Heart right ventricle (tissue), 16 donors: Measurements from ENCODE around the gene LNP1. TPM values are rescaled to one million over a fixed set of nuclear protein-coding genes. Genes with fewer than 3 reads are reported as not detected.

ENCODE experiments used
- ATAC-seq, 8 donors: fragments of 200-7000 bp; cut with Tn5 transposase; one replicate each; pipeline ENCODE4 v1.9.1; 2020; ENCODE audit warnings: mild to moderate bottlenecking in 8 of 8, moderate library complexity in 8 of 8, moderate number of reproducible peaks in 1 of 8
- DNase-seq, 2 donors: peaks; one replicate each; pipeline ENCODE4 v3.0.0-alpha.2; 2020
- H3K27ac ChIP-seq, 10 donors: fragments of 200-600 bp; sonication (generic) in 2 of 10; one replicate each; pipeline versions ENCODE4 v1.5.0 to v1.8.0; 2020 to 2022; ENCODE audit warnings: mild to moderate bottlenecking in 3 of 10
- H3K27me3 ChIP-seq, 7 donors: fragments of 200-600 bp; one replicate each; pipeline ENCODE4 v1.8.0; 2021 to 2022; ENCODE audit warnings: mild to moderate bottlenecking in 2 of 7
- H3K36me3 ChIP-seq, 9 donors: fragments of 200-600 bp; sonication (generic) in 1 of 9; one replicate each; pipeline versions ENCODE4 v1.5.0 to v1.8.0; 2020 to 2022; ENCODE audit warnings: mild to moderate bottlenecking in 2 of 9
- H3K4me1 ChIP-seq, 9 donors: fragments of 200-600 bp; sonication (generic) in 1 of 9; one replicate each; pipeline versions ENCODE4 v1.5.0 to v1.8.0; 2020 to 2022; ENCODE audit warnings: mild to moderate bottlenecking in 4 of 9
- H3K4me3 ChIP-seq, 10 donors: fragments of 200-600 bp; sonication (generic) in 2 of 10; one replicate each; pipeline versions ENCODE4 v1.5.0 to v1.8.0; 2020 to 2022; ENCODE audit warnings: mild to moderate bottlenecking in 7 of 10, moderate library complexity in 2 of 10
- H3K9me3 ChIP-seq, 11 donors: fragments of 200-600 bp in 10 of 11; sonication (generic) in 2 of 11; one replicate each; pipeline versions ENCODE4 v1.5.0 to v1.8.0; 2013 to 2022; ENCODE audit warnings: mild to moderate bottlenecking in 2 of 11, control low read depth in 1 of 11, moderate library complexity in 1 of 11
- WGBS, 2 donors: extraction: QIAGEN DNeasy Blood & Tissue Kit; methylation state at CpG; one replicate each; pipeline ENCODE4 v1.1.7; 2013; ENCODE audit warnings: inconsistent platforms in 1 of 2; 5-methylcytosine and 5-hydroxymethylcytosine counted together
- intact Hi-C, 10 donors: fragments of 100-400 bp; cut with DNase I; formaldehyde crosslinking; loops; one replicate each; pipeline versions ENCODE4 v1.11.1 to v1.14.2; 2022
- polyA plus RNA-seq, 2 donors: library from polyadenylated mRNA; stranded (reverse); fragments of 200-250 nt; gene quantifications; one replicate each; pipeline ENCODE4 v1.2.3, GENCODE V29; 2013
- total RNA-seq, 10 donors: library from RNA; stranded (reverse); fragmentation: NEBNext Ultra II Directional in 3 of 10; extraction: Animal tissue kit (Norgen Biotek cat#: 25700) in 3 of 10; gene quantifications; one replicate each; pipeline versions ENCODE4 v1.2.1 to v1.2.4, GENCODE V29; 2021 to 2023
- TF ChIP-seq, protein P1 (sequence below), 9 donors: fragments of 200-600 bp; sonication (generic) in 2 of 9; IDR thresholded peaks; one replicate each; pipeline versions ENCODE4 v1.5.0 to v1.8.0; 2021 to 2022; ENCODE audit warnings: antibody characterized with exemption in 9 of 9, mild to moderate bottlenecking in 5 of 9, moderate library complexity in 1 of 9
- donor health status: Arrhythmogenic right ventricular cardiomyopathy.
- donor health status: ischemic (EF 13 %, LVEDD 7.1; RV severe dilation, severe dysfunction).
- donor health status: healthy with polysubstance abuse.
- donor health status: DM: no; HTN: yes; CAD: no.
- donor health status: DM: no; HTN: no; CAD: no.
- donor health status: ischemic (EF 25% LVEDD 6.9; RV normal size, moderate dysfunction).
- donor health status: ischemic (EF 25% LVEDD 5.7; RV mildly dilated, moderate dysfunction).
- donor health status: healthy.
- donor health status: DM: yes; HTN: yes; CAD: no.
- donor health status: Ischemic cardiomyopathy.
- donor health status: ischemic (EF 35%, LVEDD 5.7; RV mildly dilated, moderate dysfunction).
- donor health status: nonischemic (EF 11% LVEDD 7.7; RV severe dilation, severe dysfunction).
- donor health status: DM: yes; HTN: yes; CAD: no.
- donor health status: PGD.
- donor health status: ischemic (EF 29% LVEDD 5.4; RV normal size, mild dysfunction).
- donor health status: nonischemic (EF 23%, LVEDD 6.1; RV moderate dilation, normal function).

The LNP1 gene
- total and polyA plus RNA-seq, 12 donors: 1.2 to 5.3 (median 3.8) TPM

DNA sequence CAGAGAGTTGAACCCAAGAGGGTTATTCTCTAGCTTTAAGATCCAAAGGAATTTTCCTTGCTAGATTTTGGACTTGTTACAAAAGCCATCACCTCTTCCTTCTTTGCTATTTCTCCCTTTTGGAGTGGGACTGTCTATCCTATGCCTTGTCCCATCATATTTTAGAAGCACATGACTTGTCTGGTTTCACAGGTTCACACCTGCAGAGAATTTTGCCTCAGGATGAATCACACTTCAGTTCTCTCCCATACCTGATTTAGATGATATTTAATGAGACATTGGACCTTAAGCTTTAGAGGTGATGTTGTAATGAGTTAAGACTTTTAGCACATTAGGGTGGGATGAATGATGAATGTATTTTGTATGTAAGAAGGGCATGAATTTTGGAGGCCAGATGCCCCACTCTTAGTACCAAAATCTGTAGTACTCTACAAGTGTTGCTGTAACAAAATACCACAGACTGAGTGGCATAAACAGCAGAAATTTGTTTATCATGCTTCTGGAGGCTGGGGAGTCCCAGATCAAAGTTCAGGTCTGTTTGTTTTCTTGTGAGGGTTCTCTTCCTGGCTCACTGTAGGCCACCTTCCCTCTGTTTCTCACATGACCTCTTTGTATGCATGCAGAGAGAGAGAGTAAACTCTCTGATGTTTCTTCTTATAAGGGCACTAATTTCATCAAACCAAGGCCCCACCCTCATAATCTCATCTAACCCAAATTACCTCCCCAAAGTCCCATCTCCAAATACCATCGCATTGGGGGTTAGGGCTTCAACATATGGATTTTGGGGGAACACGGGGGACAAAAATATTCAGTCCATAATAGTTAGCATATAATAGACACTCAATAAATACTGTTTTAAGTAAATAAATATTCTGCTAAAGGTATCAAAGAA, 10.0 kb downstream of the LNP1 start:
- intact Hi-C loops: no loop called here
- TF ChIP-seq, protein P1, sequence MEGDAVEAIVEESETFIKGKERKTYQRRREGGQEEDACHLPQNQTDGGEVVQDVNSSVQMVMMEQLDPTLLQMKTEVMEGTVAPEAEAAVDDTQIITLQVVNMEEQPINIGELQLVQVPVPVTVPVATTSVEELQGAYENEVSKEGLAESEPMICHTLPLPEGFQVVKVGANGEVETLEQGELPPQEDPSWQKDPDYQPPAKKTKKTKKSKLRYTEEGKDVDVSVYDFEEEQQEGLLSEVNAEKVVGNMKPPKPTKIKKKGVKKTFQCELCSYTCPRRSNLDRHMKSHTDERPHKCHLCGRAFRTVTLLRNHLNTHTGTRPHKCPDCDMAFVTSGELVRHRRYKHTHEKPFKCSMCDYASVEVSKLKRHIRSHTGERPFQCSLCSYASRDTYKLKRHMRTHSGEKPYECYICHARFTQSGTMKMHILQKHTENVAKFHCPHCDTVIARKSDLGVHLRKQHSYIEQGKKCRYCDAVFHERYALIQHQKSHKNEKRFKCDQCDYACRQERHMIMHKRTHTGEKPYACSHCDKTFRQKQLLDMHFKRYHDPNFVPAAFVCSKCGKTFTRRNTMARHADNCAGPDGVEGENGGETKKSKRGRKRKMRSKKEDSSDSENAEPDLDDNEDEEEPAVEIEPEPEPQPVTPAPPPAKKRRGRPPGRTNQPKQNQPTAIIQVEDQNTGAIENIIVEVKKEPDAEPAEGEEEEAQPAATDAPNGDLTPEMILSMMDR (IDR thresholded peaks at IDR 0.05): no peak
- ATAC-seq (no peak), DNase-seq (no peak)
- Histone ChIP-seq H3K27ac (no peak overlapping the region), H3K4me3 (no peak overlapping the region), H3K27me3 (no peaks in the 10 kb centered on the region), H3K36me3 (no peaks in the 10 kb centered on the region), H3K9me3 (peaks cover 0 to 32% (median 3%) of the 10 kb centered on the region in 11 donors), H3K4me1 (no peaks in the 10 kb centered on the region)
- 97 to 100% methylated on average over 2 of the region's 2 CpGs for WGBS, 2 donors

GRCh38 chr3:100412912-100413590, 11.7 kb downstream of the LNP1 start:
- H3K9me3 ChIP-seq: peaks cover 0 to 16% (median 0%) of the 10 kb centered on the region in 11 donors
- H3K36me3 ChIP-seq: no peaks in the 10 kb centered on the region
- no peaks in the 10 kb centered on the region for H3K27me3 ChIP-seq
- H3K4me3 ChIP-seq: no peak overlapping the region
- TF ChIP-seq, protein P1 (IDR thresholded peaks at IDR 0.05): no peak
- 98 to 99% methylated on average over 4 of the region's 4 CpGs for WGBS, 2 donors
- no peaks in the 10 kb centered on the region for H3K4me1 ChIP-seq
- H3K27ac ChIP-seq: no peak overlapping the region
- DNase-seq (peak in 1 of 2 donors; percentile 28), ATAC-seq (peak in 4 of 8 donors; percentile 39 to 67 (median 60))
- intact Hi-C loops: no loop called here

DNA sequence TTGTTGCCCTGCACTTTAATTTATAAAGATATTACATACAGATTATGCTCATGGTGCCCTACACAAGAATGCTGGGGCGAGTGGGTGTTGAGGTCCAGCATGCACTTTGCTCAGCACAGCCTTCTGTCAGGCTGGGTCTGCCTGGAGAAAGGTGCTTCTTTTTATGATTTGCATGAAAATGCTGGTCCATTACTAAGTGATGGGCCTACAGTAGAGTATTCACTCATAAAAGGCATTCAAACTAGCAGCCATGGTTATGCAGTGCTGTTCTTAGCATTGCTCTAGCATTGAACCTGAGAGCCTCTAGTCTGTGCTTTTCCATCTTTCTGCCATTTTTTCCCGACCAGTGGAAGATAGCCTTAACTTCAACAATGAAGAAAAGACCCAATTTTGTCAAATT, 12.3 kb downstream of the LNP1 start:
- DNase-seq (no peak), ATAC-seq (no peak)
- intact Hi-C loops: no loop called here
- H3K9me3 ChIP-seq: peaks cover 0 to 13% (median 0%) of the 10 kb centered on the region in 11 donors
- H3K36me3 ChIP-seq: no peaks in the 10 kb centered on the region
- no peaks in the 10 kb centered on the region for H3K4me1 ChIP-seq
- TF ChIP-seq, protein P1 (IDR thresholded peaks at IDR 0.05): no peak
- no peak overlapping the region for H3K27ac ChIP-seq
- no peak overlapping the region for H3K4me3 ChIP-seq
- 97% methylated on average over 2 of the region's 2 CpGs for WGBS, 2 donors
- no peaks in the 10 kb centered on the region for H3K27me3 ChIP-seq

DNA sequence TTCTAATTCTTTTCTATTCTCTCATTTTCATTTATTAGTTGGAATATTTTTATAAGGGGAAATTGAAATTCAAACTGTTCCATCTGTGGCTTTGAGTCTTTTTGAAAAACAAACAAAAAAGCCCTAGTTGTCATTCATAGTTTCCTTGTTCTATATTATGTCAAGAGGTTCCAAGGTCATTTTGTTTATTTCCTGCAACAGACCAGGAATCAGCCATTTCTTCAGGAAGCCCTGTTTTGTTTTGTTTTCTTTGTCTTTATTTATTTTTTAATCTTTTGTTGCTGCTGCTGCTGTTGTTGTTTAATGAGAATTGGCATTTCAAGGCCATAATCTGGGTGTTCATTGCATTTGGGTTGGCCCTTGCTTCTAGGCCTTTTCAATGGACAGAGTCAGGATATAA, 14.8 kb downstream of the LNP1 start:
- peaks cover 0 to 5% (median 0%) of the 10 kb centered on the region in 9 donors for H3K4me1 ChIP-seq
- intact Hi-C loops: no loop called here
- peaks cover 0 to 8% (median 0%) of the 10 kb centered on the region in 11 donors for H3K9me3 ChIP-seq
- TF ChIP-seq, protein P1 (IDR thresholded peaks at IDR 0.05): no peak
- H3K27me3 ChIP-seq: no peaks in the 10 kb centered on the region
- no peak overlapping the region for H3K4me3 ChIP-seq
- H3K36me3 ChIP-seq: no peaks in the 10 kb centered on the region
- ATAC-seq (no peak), DNase-seq (no peak)
- H3K27ac ChIP-seq: no peak overlapping the region
